ENCODE results near the gene HNF1A. TPM values are rescaled to one million over a fixed set of nuclear protein-coding genes. Genes with fewer than 3 reads are reported as not detected.

HNF1A gene
- total RNA-seq, 1 donor from 2014 or later, result not detected

- DNase-seq, result no peak
Measured at GRCh38 chr12:120988658-120989057, 10.3 kb downstream of the HNF1A start.

DNA sequence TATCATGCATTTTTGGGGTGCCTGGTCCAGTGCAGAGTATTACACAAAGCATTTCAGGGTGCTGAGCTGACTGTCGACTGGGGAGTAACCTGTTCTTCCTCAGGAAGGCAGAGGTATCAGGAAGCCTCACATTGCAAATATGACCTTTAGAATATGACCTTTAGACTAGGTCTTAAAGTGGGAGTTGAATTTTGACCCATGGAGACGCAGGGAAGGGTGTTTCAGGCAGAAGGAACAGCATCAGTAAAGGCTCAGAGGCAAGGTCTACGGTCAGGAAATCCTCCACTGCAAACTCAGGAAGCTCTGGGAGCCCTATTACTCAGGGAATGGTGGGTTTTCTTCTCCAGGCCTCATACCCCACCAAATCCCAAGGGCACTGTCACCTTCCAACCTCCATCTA lies 11.3 kb downstream of the HNF1A start:
- DNase-seq, result no peak

DNA sequence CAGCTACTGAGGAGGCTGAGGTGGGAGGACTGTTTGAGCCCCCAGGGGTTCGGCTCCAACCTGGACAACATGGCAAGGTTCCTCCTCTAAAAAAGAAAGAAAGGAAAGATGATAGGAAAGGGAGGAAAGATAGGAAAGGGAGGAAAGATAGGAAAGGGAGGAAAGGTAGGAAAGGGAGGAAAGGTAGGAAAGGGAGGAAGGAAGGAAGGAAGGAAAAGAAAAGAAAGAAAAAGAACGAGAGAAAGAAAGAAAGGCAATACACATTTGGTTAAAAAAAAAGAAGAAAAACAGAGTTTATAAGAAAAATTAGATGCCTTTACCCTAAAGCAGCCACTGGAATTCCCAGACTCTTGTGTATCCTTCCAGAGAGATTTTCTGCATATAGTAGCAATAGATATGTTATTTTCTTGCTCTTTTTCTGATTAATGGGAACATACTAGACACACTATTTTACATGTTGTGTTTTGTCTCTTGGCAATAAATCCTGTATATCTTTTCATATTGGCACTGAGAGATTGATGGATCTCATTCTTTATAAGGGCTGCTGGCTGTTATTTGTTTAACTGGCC lies 12.2 kb downstream of the HNF1A start:
- DNase-seq, result no peak

GRCh38 chr12:120991965-120992364 lies 13.6 kb downstream of the HNF1A start:
- no peak for DNase-seq

DNA sequence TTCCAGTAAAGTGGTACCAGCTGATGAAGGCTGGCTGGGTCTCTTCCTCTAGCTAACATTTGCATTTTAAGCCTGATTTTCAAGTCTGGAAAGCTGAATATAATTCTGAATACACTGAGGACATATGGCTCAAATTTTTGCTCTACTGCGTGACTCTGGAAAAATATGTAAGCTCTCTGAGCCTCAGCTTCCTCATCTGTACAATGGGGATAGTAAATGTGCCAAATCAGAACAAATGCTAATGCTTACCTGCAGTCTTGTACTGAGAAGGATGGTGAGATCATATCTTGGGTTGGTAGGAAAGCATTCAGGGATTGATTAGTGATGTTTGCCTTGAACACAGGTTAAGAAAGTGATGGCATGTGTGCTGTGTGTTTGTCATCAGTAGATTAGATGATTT lies 14.6 kb downstream of the HNF1A start:
- no peak for DNase-seq

GRCh38 chr12:120993496-120993895 lies 15.2 kb downstream of the HNF1A start:
- DNase-seq, result no peak

DNA sequence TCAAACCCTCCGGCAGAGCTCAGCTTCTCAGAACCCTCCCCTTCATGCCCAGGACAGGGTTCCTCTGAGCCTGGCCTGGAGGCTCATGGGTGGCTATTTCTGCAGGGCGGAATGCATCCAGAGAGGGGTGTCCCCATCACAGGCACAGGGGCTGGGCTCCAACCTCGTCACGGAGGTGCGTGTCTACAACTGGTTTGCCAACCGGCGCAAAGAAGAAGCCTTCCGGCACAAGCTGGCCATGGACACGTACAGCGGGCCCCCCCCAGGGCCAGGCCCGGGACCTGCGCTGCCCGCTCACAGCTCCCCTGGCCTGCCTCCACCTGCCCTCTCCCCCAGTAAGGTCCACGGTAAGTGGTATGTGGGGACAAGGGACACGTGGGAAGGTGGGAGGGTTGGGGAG lies 15.7 kb downstream of the HNF1A start:
- no peak for DNase-seq

DNA sequence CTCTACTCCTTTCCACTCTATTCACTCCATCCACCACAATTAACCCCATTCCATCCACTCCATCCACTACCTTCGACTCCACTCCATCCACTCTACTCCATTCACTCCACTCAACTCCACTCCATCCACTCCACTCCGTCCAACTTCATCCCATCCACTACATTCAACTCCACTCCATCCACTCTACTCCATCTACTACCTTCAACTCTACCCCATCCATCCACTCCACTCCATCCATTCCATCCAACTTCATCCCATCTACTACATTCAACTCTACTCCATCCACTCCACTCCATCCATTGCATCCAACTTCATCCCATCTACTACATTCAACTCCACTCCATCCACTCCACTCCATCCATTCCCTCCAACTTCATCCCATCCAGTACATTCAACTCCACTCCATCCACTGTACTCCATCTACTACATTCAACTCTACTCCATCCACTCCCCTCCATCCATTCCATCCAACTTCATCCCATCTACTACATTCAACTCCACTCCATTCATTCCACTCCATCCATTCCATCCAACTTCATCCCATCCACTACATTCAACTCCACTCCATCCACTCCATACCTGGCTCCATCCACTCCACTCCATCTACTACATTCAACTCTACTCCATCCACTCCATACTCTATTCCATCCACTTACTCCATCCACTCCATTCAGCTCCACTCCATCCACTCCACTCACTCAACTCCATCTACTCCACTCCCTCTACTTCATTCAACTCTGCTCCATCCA lies 16.4 kb downstream of the HNF1A start:
- DNase-seq, result no peak

DNA sequence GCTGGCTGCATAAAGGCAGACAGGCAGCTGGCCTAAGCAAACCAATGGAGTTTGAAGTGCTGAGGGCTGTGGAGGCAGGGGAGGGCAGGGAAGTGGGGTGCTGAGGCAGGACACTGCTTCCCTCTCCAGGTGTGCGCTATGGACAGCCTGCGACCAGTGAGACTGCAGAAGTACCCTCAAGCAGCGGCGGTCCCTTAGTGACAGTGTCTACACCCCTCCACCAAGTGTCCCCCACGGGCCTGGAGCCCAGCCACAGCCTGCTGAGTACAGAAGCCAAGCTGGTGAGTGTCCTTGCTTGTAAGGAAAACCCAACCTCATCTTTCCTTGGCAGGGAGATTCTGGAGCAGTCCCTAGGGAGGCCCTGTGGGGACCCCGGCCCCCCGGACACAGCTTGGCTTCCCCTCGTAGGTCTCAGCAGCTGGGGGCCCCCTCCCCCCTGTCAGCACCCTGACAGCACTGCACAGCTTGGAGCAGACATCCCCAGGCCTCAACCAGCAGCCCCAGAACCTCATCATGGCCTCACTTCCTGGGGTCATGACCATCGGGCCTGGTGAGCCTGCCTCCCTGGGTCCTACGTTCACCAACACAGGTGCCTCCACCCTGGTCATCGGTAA lies 17.9 kb downstream of the HNF1A start:
- DNase-seq, result no peak

GRCh38 chr12:120997448-120997847 lies 19.1 kb downstream of the HNF1A start:
- no peak for DNase-seq

GRCh38 chr12:120998435-120998834 lies 20.1 kb downstream of the HNF1A start:
- DNase-seq, result no peak

GRCh38 chr12:120999191-121000120 lies 21.1 kb downstream of the HNF1A start:
- peak; percentile 14 for DNase-seq

DNA sequence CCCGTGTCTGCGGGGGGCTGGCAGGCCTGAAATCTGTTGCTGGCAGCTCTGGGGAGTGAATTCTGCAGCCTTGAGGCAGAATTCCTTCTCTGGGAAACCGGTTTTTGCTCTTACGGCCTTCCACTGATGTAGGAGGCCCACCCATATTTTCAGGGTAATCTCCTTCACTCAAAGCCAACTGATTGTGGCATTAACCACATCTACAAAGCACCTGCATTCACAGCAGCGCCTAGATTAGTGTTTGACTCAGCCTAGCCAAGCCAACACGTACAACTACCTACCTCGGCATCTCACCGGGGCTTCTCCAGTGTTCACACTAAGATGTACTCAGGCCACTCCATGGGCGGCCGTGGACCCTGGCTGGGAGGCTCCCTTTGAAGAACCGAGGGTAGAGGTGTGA lies 22.2 kb downstream of the HNF1A start:
- DNase-seq, result no peak

GRCh38 chr12:121001060-121001459 lies 22.7 kb downstream of the HNF1A start:
- no peak for DNase-seq

DNA sequence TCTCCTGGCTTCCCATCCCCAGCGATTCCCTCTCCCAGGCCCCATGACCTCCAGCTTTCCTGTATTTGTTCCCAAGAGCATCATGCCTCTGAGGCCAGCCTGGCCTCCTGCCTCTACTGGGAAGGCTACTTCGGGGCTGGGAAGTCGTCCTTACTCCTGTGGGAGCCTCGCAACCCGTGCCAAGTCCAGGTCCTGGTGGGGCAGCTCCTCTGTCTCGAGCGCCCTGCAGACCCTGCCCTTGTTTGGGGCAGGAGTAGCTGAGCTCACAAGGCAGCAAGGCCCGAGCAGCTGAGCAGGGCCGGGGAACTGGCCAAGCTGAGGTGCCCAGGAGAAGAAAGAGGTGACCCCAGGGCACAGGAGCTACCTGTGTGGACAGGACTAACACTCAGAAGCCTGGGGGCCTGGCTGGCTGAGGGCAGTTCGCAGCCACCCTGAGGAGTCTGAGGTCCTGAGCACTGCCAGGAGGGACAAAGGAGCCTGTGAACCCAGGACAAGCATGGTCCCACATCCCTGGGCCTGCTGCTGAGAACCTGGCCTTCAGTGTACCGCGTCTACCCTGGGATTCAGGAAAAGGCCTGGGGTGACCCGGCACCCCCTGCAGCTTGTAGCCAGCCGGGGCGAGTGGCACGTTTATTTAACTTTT lies 23.6 kb downstream of the HNF1A start:
- DNase-seq, result no peak

DNA sequence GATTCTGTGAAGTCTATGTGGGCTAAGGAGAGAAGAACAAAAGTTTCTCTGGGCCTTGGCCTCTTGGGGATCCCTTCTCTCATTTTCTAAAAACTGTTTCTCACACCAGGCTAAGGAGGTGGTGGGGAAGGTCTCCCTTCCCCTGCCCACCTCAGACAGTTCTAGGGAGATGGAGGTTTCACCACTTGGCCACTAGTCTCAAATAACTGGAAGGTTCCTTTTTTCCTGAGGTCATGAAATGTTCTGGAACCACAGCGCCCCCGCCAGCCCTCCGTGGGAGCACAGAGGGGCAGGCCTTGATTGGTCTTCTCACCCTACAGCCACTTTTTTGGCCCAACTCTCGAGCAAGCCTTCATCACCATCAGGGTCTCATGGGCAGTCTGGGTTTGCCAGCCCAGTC lies 25.3 kb downstream of the HNF1A start:
- no peak for DNase-seq

- no peak for DNase-seq
Measured at GRCh38 chr12:121004253-121004815, 26.0 kb downstream of the HNF1A start.

DNA sequence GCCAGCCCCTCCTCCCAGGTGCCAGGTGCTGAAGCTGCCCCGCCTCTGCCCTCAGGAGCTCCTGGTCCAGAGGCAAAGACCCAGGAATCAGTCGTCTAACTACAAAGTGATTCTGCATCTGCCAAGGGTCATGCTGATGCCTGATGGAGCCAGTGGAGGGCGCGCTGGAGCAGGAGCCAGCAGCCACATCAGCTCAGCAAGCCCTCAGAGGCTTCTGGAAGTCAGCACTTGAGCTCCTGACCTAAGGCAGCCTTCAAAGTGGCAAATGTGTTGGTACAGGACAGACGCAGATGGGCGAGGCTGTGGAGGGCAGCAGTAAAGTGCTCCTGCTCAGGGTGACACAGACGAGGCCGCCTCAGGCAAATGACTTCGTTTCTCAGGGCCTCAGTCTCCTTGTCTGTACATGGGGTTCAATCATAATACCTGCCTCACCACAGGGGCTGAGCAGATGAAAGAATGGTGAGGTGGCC lies 27.0 kb downstream of the HNF1A start:
- peak; percentile 9 for DNase-seq

DNA sequence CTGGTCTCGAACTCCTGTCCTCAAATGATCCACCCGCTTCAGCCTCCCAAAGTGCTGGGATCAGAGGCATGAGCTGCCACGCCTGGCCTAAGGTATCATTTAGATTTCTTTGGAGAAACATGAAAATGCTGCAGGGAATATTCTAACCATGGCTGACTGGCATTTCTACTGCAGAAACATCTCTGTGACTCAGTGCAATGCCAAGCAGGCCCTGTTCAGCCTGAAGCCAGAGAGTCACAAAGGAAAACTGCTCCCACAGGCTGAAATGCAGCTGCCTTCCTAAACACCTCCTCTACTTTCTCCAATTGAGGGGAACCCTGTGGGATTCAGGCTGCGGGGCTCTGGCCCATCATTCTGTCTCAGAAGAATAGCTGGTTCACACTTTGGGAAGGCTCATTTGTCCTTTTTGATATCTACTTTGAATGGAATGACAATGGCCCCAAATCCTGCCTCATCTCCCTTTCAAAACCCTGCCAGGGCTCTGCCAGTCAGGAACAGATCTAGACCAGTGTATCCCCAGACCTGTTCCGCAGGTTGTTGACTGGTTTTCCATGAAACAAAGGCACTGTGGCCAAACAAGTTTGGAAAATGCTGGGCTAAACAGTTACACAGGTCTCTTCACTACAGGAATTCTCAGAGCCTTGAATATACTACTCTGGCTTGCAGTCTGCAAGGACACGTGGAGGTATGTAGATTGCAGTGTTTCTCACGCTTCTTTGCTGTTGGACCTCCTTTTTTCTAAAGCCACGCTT lies 30.2 kb downstream of the HNF1A start:
- DNase-seq, result no peak

GRCh38 chr12:121009741-121010140 lies 31.4 kb downstream of the HNF1A start:
- peak; percentile 25 for DNase-seq

- no peak for DNase-seq
Measured at GRCh38 chr12:121010860-121011259, 32.5 kb downstream of the HNF1A start.

Measured in tongue (tissue), 2 donors.